ENCODE data around the gene FAM162B. TPM values are rescaled to one million over a fixed set of nuclear protein-coding genes. Genes with fewer than 3 reads are reported as not detected.

Gene FAM162B
- total RNA-seq, result not detected in 2 replicates

DNA sequence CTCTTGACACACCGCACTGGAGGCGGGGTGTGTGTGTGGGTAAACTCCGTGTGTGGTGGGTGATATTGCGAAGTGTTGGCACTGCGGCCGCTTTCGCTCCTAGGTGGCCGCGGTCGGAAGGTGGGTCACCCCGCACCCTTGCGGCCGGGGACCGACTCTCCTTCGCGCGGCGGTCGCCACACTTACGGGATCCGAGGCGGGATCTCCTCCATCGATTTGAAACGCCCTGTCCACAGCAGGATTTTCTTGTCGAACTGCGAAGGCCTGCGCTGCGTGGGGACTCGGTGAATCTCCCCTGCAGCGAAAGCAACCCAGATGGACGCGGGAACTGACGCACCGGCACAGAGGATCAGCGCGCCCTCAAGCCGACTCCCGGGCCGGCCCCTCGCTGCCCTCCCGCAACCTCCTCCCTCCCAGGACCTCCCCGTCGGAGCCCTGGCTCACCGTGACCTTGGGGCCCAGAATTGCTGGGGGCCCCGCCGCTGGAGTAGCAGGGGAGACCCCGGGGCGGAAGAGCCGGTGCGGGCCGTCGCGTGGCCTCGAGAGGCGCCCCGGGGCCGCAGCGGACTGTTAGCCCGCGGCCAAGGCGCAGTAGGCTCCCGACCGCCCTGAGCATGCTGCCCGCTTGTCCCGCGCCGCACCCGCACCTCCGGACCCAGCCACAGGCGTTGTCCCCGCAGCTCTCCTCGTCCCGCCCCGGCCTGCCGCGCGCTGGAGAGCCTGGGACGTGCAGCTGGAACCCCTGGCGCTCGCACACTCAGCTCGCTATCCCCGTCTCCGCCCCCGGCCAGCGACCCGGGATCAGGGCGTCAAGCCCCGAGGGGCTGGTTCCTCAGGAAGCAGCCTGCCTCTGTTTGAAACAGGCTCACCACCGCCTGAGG, at the start of gene FAM162B:
Gene FAM162B, minus strand, starts transcription at position 759 of the 881 bp plus-strand sequence. Its CDS starts 143 bp downstream, at position 616.

Other genes with a start within 250 kb of the FAM162B start
- gene TRAPPC3L, start 220.0 kb downstream of the FAM162B start, total RNA-seq, result not detected in 2 replicates
- gene CALHM4, start 212.0 kb downstream of the FAM162B start, total RNA-seq, result not detected in 2 replicates
- gene RWDD1, start 194.2 kb downstream of the FAM162B start, total RNA-seq, result 13.2 and 13.7 TPM in 2 replicates
- 0.13 and 0.16 TPM in 2 replicates for gene RSPH4A, start 149.2 kb downstream of the FAM162B start, total RNA-seq
- 4.6 and 5.5 TPM in 2 replicates for gene ZUP1, start 97.0 kb downstream of the FAM162B start, total RNA-seq
- gene KPNA5, start 84.5 kb downstream of the FAM162B start, total RNA-seq, result 4.2 and 4.4 TPM in 2 replicates
- not detected in 2 replicates for gene GPRC6A, start 63.4 kb upstream of the FAM162B start, total RNA-seq
- not detected in 2 replicates for gene RFX6, start 111.5 kb upstream of the FAM162B start, total RNA-seq